ENCODE measurements around the gene IGF2R. TPM values are rescaled to one million over a fixed set of nuclear protein-coding genes. Genes with fewer than 3 reads are reported as not detected.

IGF2R gene
- total and polyA plus RNA-seq, 4 experiments from 2014 or later, result 4.5 to 79.2 (median 48.1) TPM

- CTCF ChIA-PET (ENCODE audit: partially characterized antibody), result interaction anchor here (0.8 kb wide), 1 partner anchor 23 kb away, joined by 3 read pairs; no protein-coding TSS in a partner anchor
Measured at GRCh38 chr6:159953091-159953601, 15.7 kb upstream of the IGF2R start.

GRCh38 chr6:159955945-159956361, 12.9 kb upstream of the IGF2R start:
- POLR2A ChIA-PET (ENCODE audit: partially characterized antibody), result no interaction called here
- Mint-ChIP-seq H3K4me1 (no peaks in the 10 kb centered on the region), H3K4me3 (no peak overlapping the region), H3K27me3 (peaks cover 2 to 3% of the 10 kb centered on the region in 2 donors), H3K36me3 (no peaks in the 10 kb centered on the region), H3K9me3 (no peaks in the 10 kb centered on the region), H3K27ac (peak overlapping the region in 1 of 7 donors; percentile 30)
- Histone ChIP-seq H3K27ac (ENCODE audit: low read depth, low read length) (no peak overlapping the region), H3K9me3 (ENCODE audit: control insufficient read depth in 1 of 2, low read length in 2 of 2) (no peaks in the 10 kb centered on the region), H3K4me1 (ENCODE audit: insufficient read depth, low read length) (no peaks in the 10 kb centered on the region), H3K36me3 (ENCODE audit: insufficient read depth, low read length) (no peaks in the 10 kb centered on the region), H3K4me3 (ENCODE audit: low read length in 2 of 2) (no peak overlapping the region), H3K27me3 (ENCODE audit: insufficient read depth, low read length) (no peaks in the 10 kb centered on the region)
- CTCF ChIA-PET (ENCODE audit: partially characterized antibody), result interaction anchor here (1.0 kb wide), 1 partner anchor 14 kb away, joined by 4 read pairs; no protein-coding TSS in a partner anchor
- intact Hi-C loops (cut with micrococcal nuclease), result no loop called here
- no peak for DNase-seq

More at GRCh38 chr6:159953091-159953601, 15.7 kb upstream of the IGF2R start:
- Mint-ChIP-seq H3K9me3 (no peaks in the 10 kb centered on the region), H3K4me1 (no peaks in the 10 kb centered on the region), H3K36me3 (no peaks in the 10 kb centered on the region), H3K27me3 (peaks cover 2 to 3% of the 10 kb centered on the region in 2 donors), H3K27ac (no peak overlapping the region), H3K4me3 (no peak overlapping the region)
- Histone ChIP-seq H3K4me3 (ENCODE audit: low read length in 2 of 2) (no peak overlapping the region), H3K36me3 (ENCODE audit: insufficient read depth, low read length) (no peaks in the 10 kb centered on the region), H3K27me3 (ENCODE audit: insufficient read depth, low read length) (no peaks in the 10 kb centered on the region), H3K9me3 (ENCODE audit: control insufficient read depth in 1 of 2, low read length in 2 of 2) (no peaks in the 10 kb centered on the region), H3K4me1 (ENCODE audit: insufficient read depth, low read length) (no peaks in the 10 kb centered on the region), H3K27ac (ENCODE audit: low read depth, low read length) (no peak overlapping the region)
- no peak for DNase-seq
- intact Hi-C loops (cut with micrococcal nuclease), result no loop called here
- POLR2A ChIA-PET (ENCODE audit: partially characterized antibody), result no interaction called here

- Mint-ChIP-seq H3K27ac (peak overlapping the region in 1 of 7 donors; percentile 11), H3K4me3 (no peak overlapping the region), H3K9me3 (peaks cover 0 to 1% (median 0%) of the 10 kb centered on the region in 8 donors), H3K36me3 (no peaks in the 10 kb centered on the region), H3K4me1 (no peaks in the 10 kb centered on the region), H3K27me3 (peaks cover 2 to 3% of the 10 kb centered on the region in 2 donors)
- no peak overlapping the region for H3K27ac ChIP-seq (ENCODE audit: low read depth, low read length)
- no peak for DNase-seq
- CTCF ChIA-PET (ENCODE audit: partially characterized antibody), result interaction anchor here (1.0 kb wide), 1 partner anchor 15 kb away, joined by 4 read pairs; no protein-coding TSS in a partner anchor
- intact Hi-C loops (cut with micrococcal nuclease), result no loop called here
- H3K27me3 ChIP-seq (ENCODE audit: insufficient read depth, low read length), result no peaks in the 10 kb centered on the region
- no peak overlapping the region for H3K4me3 ChIP-seq (ENCODE audit: low read length in 2 of 2)
- H3K36me3 ChIP-seq (ENCODE audit: insufficient read depth, low read length), result no peaks in the 10 kb centered on the region
- no peaks in the 10 kb centered on the region for H3K9me3 ChIP-seq (ENCODE audit: control insufficient read depth in 1 of 2, low read length in 2 of 2)
- H3K4me1 ChIP-seq (ENCODE audit: insufficient read depth, low read length), result no peaks in the 10 kb centered on the region
- POLR2A ChIA-PET (ENCODE audit: partially characterized antibody), result no interaction called here
Measured at GRCh38 chr6:159957071-159957673, 11.7 kb upstream of the IGF2R start.

GRCh38 chr6:159959165-159959975, 9.5 kb upstream of the IGF2R start:
- POLR2A ChIA-PET (ENCODE audit: partially characterized antibody), result no interaction called here
- Histone ChIP-seq H3K4me1 (ENCODE audit: insufficient read depth, low read length) (no peaks in the 10 kb centered on the region), H3K27ac (ENCODE audit: low read depth, low read length) (no peak overlapping the region), H3K9me3 (ENCODE audit: control insufficient read depth in 1 of 2, low read length in 2 of 2) (no peaks in the 10 kb centered on the region), H3K27me3 (ENCODE audit: insufficient read depth, low read length) (no peaks in the 10 kb centered on the region), H3K36me3 (ENCODE audit: insufficient read depth, low read length) (no peaks in the 10 kb centered on the region), H3K4me3 (ENCODE audit: low read length in 2 of 2) (no peak overlapping the region)
- Mint-ChIP-seq H3K9me3 (peaks cover 0 to 1% (median 0%) of the 10 kb centered on the region in 8 donors), H3K4me1 (no peaks in the 10 kb centered on the region), H3K27me3 (no peaks in the 10 kb centered on the region), H3K4me3 (no peak overlapping the region), H3K27ac (peak overlapping the region in 1 of 7 donors; percentile 42), H3K36me3 (no peaks in the 10 kb centered on the region)
- CTCF ChIA-PET (ENCODE audit: partially characterized antibody), result interaction anchor here (1.2 to 1.4 kb wide), 2 partner anchors 9 to 16 kb away, joined by 3 to 4 read pairs; no protein-coding TSS in a partner anchor
- intact Hi-C loops (cut with micrococcal nuclease), result no loop called here
- no peak for DNase-seq

- H3K4me1 Mint-ChIP-seq, result no peaks in the 10 kb centered on the region
- Histone ChIP-seq H3K9me3 (ENCODE audit: control insufficient read depth in 1 of 2, low read length in 2 of 2) (no peaks in the 10 kb centered on the region), H3K36me3 (ENCODE audit: insufficient read depth, low read length) (no peaks in the 10 kb centered on the region), H3K27me3 (ENCODE audit: insufficient read depth, low read length) (no peaks in the 10 kb centered on the region), H3K27ac (ENCODE audit: low read depth, low read length) (no peak overlapping the region), H3K4me1 (ENCODE audit: insufficient read depth, low read length) (no peaks in the 10 kb centered on the region), H3K4me3 (ENCODE audit: low read length in 2 of 2) (no peak overlapping the region)
- H3K36me3 Mint-ChIP-seq, result no peaks in the 10 kb centered on the region
- ChIA-PET CTCF (ENCODE audit: partially characterized antibody) (interaction anchor here (1.2 to 1.4 kb wide), 2 partner anchors 8 to 17 kb away, joined by 3 to 4 read pairs; no protein-coding TSS in a partner anchor), POLR2A (ENCODE audit: partially characterized antibody) (no interaction called here)
- no peaks in the 10 kb centered on the region for H3K27me3 Mint-ChIP-seq
- peaks cover 0 to 1% (median 0%) of the 10 kb centered on the region in 8 donors for H3K9me3 Mint-ChIP-seq
- intact Hi-C loops (cut with micrococcal nuclease), result no loop called here
- no peak overlapping the region for H3K4me3 Mint-ChIP-seq
- H3K27ac Mint-ChIP-seq, result no peak overlapping the region
- no peak for DNase-seq
Measured at GRCh38 chr6:159959976-159960384, 8.9 kb upstream of the IGF2R start.

DNA sequence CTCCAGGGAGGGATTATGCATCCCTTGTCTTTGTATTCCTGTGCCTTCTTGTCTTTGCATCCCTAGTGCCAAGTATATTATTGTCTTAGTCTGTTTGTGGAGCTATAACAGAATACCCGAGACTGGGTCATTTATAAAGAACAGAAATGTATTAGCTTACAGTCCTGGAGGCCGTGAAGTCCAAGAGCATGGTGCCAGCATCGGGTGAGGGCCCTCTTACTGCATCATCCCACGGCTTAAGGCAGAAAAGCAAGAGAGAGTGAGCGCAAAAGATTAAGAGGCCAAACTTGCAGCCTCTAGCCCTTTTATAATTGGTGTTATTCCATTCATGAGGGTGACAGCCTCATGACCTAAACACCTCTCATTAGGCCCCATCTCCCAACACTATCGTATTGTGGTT, 8.4 kb upstream of the IGF2R start:
- peaks cover 0 to 1% (median 0%) of the 10 kb centered on the region in 8 donors for H3K9me3 Mint-ChIP-seq
- DNase-seq, result no peak
- POLR2A ChIA-PET (ENCODE audit: partially characterized antibody), result no interaction called here

GRCh38 chr6:159961528-159961927, 7.4 kb upstream of the IGF2R start:
- no peak overlapping the region for H3K27ac ChIP-seq (ENCODE audit: low read depth, low read length)
- Mint-ChIP-seq H3K27ac (no peak overlapping the region), H3K4me1 (no peaks in the 10 kb centered on the region), H3K36me3 (no peaks in the 10 kb centered on the region), H3K9me3 (peaks cover 0 to 1% (median 0%) of the 10 kb centered on the region in 8 donors), H3K27me3 (no peaks in the 10 kb centered on the region), H3K4me3 (peak overlapping the region in 1 of 8 donors; percentile 12)
- intact Hi-C loops (cut with micrococcal nuclease), result no loop called here
- ChIA-PET CTCF (ENCODE audit: partially characterized antibody) (interaction anchor here (1.4 kb wide), 1 partner anchor 10 kb away, joined by 3 read pairs; no protein-coding TSS in a partner anchor), POLR2A (ENCODE audit: partially characterized antibody) (no interaction called here)
- no peaks in the 10 kb centered on the region for H3K9me3 ChIP-seq (ENCODE audit: control insufficient read depth in 1 of 2, low read length in 2 of 2)
- no peaks in the 10 kb centered on the region for H3K4me1 ChIP-seq (ENCODE audit: insufficient read depth, low read length)
- no peaks in the 10 kb centered on the region for H3K36me3 ChIP-seq (ENCODE audit: insufficient read depth, low read length)
- H3K4me3 ChIP-seq (ENCODE audit: low read length in 2 of 2), result no peak overlapping the region
- DNase-seq, result no peak
- no peaks in the 10 kb centered on the region for H3K27me3 ChIP-seq (ENCODE audit: insufficient read depth, low read length)

More for the DNA sequence above, 8.4 kb upstream of the IGF2R start:
- no peaks in the 10 kb centered on the region for H3K27me3 Mint-ChIP-seq
- CTCF ChIA-PET (ENCODE audit: partially characterized antibody), result interaction anchor here (1.4 kb wide), 1 partner anchor 17 kb away, joined by 3 read pairs; no protein-coding TSS in a partner anchor
- H3K4me1 ChIP-seq (ENCODE audit: insufficient read depth, low read length), result no peaks in the 10 kb centered on the region
- H3K4me3 Mint-ChIP-seq, result no peak overlapping the region
- H3K27ac Mint-ChIP-seq, result no peak overlapping the region
- H3K27me3 ChIP-seq (ENCODE audit: insufficient read depth, low read length), result no peaks in the 10 kb centered on the region
- H3K4me1 Mint-ChIP-seq, result no peaks in the 10 kb centered on the region
- no peak overlapping the region for H3K27ac ChIP-seq (ENCODE audit: low read depth, low read length)
- H3K4me3 ChIP-seq (ENCODE audit: low read length in 2 of 2), result no peak overlapping the region
- no peaks in the 10 kb centered on the region for H3K9me3 ChIP-seq (ENCODE audit: control insufficient read depth in 1 of 2, low read length in 2 of 2)
- no peaks in the 10 kb centered on the region for H3K36me3 ChIP-seq (ENCODE audit: insufficient read depth, low read length)
- intact Hi-C loops (cut with micrococcal nuclease), result no loop called here
- H3K36me3 Mint-ChIP-seq, result no peaks in the 10 kb centered on the region

Data from CD4-positive, alpha-beta memory T cell (primary cell).